GM21737 (cell line): ENCODE data around the gene SMC6.

Experiments used
- ATAC-seq: cut with Tn5 transposase; IDR thresholded peaks from one replicate; pipeline ENCODE4 v1.9.1; 2021; ENCODE audit warnings: mild to moderate bottlenecking, moderate library complexity; ENCODE audit not compliant: unreplicated experiment

The SMC6 gene

GRCh38 chr2:17621781-17622180 lies 131.8 kb downstream of the SMC6 start:
- no peak for ATAC-seq

GRCh38 chr2:17620841-17621240 lies 132.8 kb downstream of the SMC6 start:
- ATAC-seq: no peak

DNA sequence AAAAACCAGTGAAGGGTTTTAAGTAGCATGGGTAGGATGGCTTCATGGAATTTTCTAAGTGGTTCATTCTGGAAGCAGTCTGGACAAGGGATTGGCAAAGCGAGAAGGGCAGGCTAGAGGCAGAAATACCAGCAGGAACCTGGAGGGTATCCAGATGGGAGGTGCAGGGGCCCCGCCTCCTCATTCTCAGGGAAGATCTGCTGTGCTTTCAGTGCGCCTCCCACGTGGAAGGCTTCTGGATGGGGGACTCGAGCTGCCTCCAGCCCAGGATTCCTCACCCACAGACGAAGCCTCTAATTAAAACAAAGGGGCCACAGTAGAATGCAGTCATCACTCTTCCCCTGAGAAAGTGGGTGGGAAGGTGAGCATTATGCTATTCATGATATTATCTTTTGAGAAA lies 133.3 kb downstream of the SMC6 start:
- ATAC-seq: no peak

DNA sequence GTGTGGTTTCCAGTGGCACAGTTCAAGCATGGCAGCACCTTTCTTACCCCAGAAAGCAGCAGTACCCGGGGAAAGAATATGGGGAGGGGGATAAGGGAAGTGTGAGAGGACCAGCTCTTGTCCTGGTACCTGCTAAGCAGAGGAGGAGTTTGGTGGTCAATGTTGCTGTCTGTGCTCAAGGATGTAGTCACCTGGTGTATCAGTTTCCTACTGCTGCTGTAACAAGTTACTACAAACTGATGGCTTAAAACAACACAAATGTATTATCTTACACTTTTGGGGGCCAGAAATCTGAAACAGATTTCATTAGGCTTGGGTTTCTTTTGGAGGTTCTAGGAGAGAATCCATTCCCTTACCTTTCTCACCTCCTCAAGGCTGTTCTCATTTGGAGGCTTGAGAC lies 135.7 kb downstream of the SMC6 start:
- ATAC-seq: no peak

GRCh38 chr2:17617516-17617915 lies 136.1 kb downstream of the SMC6 start:
- ATAC-seq: no peak

GRCh38 chr2:17616405-17616804 lies 137.2 kb downstream of the SMC6 start:
- ATAC-seq: no peak

- ATAC-seq: no peak
Measured at GRCh38 chr2:17615728-17616351, 137.8 kb downstream of the SMC6 start.

DNA sequence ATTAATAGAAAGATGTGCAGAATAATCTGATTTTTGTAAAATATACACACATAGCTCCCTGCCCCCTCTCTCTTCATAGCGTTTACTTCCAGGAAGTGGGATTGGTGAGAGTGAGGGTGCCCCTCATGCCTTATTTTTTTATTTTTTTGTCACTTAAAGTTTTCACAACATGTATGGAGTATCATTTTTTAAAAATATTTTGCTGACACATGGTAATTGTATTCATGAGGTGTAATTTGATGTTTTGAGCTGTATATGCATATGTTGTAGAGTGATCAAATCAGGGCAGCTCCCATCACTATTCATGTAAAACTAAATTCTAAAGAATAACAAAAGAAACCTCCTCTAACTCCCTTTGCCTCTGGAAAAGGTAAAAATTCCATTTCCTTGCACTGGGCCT lies 138.5 kb downstream of the SMC6 start:
- no peak for ATAC-seq

DNA sequence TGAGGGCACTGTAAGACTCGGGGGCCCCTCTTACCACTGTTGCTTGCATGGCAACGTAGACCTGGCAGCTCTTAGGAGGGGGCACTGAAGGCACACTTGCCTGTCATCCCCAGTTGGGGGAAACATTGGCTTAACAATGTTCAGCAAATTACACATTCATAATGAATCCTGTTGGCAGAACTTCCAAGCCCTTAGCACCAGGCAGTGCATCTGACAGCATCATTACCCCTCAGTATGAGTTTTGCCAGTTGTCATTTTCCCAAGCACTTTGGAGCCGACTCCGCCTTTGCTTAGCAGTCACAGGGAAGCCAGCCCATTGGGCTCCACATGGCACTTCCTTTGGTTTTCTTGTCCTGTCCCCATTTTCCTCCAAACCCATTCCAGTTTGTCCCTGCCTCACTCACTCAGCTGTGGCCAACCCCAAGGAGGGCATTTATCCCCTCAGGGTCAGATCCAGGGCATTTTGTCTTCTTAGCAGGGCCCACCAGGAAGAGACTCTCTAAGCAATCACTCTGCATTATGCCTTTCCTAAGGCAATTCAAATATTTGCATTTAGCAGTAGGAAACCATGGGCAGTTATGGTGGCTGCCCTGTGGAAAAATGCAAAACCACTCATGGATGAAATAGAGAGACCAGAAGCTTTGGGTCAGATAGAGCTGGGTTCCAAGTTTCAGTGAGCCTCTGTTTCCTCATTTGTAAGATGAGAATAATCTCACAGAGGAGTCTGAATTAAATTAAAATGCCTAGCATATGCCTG lies 139.3 kb downstream of the SMC6 start:
- no peak for ATAC-seq
